ENCODE measurements around the gene PDE6H.

DNA sequence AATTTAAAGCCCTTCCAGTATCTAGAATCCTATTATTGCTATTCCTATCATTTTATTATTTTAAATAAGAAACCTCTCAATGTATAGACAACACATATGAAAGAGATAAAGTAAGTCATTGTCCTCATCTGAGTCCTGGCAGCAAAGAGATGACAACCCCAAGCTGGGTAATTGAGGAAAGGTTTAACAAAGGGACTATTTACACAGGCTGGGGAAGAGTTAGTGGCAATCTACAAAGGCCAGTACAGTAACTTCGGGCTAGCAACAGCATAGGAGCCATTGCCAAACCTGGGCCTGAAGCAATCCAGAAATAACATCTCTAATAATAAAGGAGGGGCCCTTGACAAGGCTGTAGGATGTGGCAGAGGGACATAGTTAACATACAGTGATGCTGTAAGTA is 11.2 kb downstream of the PDE6H start:
- TF ChIP-seq, protein P1, sequence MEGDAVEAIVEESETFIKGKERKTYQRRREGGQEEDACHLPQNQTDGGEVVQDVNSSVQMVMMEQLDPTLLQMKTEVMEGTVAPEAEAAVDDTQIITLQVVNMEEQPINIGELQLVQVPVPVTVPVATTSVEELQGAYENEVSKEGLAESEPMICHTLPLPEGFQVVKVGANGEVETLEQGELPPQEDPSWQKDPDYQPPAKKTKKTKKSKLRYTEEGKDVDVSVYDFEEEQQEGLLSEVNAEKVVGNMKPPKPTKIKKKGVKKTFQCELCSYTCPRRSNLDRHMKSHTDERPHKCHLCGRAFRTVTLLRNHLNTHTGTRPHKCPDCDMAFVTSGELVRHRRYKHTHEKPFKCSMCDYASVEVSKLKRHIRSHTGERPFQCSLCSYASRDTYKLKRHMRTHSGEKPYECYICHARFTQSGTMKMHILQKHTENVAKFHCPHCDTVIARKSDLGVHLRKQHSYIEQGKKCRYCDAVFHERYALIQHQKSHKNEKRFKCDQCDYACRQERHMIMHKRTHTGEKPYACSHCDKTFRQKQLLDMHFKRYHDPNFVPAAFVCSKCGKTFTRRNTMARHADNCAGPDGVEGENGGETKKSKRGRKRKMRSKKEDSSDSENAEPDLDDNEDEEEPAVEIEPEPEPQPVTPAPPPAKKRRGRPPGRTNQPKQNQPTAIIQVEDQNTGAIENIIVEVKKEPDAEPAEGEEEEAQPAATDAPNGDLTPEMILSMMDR (conservative IDR thresholded peaks at IDR 0.05): no peak
- no peak for TF ChIP-seq EZH2 (IDR thresholded peaks at IDR 0.05; ENCODE audit: low read depth)
